Neural crest cell (in vitro differentiated cells): ENCODE data around the gene HACD2. TPM values are rescaled to one million over a fixed set of nuclear protein-coding genes. Genes with fewer than 3 reads are reported as not detected.
A peak's percentile ranks its signal among the peaks of the same experiment; 100 is the strongest.

ENCODE experiments used
- DNase-seq: peaks from one replicate; pipeline ENCODE4 v3.0.0; 2021; ENCODE audit warnings: low read depth, mixed read lengths, low spot score
- H3K27ac Mint-ChIP-seq: one replicate; pipeline ENCODE4 v1.8.0; 2021; ENCODE audit warnings: mild to moderate bottlenecking, mixed read lengths; ENCODE audit not compliant: unreplicated experiment
- H3K27me3 Mint-ChIP-seq: 2 replicates; pipeline ENCODE4 v1.8.0; 2021; ENCODE audit warnings: low read depth, mild to moderate bottlenecking, mixed read lengths
- H3K36me3 Mint-ChIP-seq: 2 replicates; pipeline ENCODE4 v1.8.0; 2021; ENCODE audit warnings: low read depth, mild to moderate bottlenecking, mixed read lengths
- H3K4me1 Mint-ChIP-seq: 2 replicates; pipeline ENCODE4 v1.8.0; 2021; ENCODE audit warnings: mixed read lengths
- H3K4me3 Mint-ChIP-seq: one replicate; pipeline ENCODE4 v1.8.0; 2021; ENCODE audit warnings: mild to moderate bottlenecking, mixed read lengths
- H3K9me3 Mint-ChIP-seq: 2 replicates; pipeline ENCODE4 v1.8.0; 2021; ENCODE audit warnings: mixed read lengths
- long read RNA-seq: library from polyadenylated mRNA; unstranded; transcript quantifications from one replicate; pipeline ENCODE4 v2.0.0, GENCODE V29; 2020
- total RNA-seq: library from RNA; stranded (reverse); gene quantifications from 2 replicates; pipeline ENCODE4 v1.2.1, GENCODE V29; 2021
- TF ChIP-seq, protein P1 (sequence below): fragments of 200-600 bp; sonication (generic); conservative IDR thresholded peaks from 2 replicates; pipeline ENCODE4 v1.5.0; 2021; ENCODE audit warnings: antibody characterized with exemption, mild to moderate bottlenecking

The HACD2 gene, protein sequence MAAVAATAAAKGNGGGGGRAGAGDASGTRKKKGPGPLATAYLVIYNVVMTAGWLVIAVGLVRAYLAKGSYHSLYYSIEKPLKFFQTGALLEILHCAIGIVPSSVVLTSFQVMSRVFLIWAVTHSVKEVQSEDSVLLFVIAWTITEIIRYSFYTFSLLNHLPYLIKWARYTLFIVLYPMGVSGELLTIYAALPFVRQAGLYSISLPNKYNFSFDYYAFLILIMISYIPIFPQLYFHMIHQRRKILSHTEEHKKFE
- 26.4 and 26.5 TPM in 2 replicates for total RNA-seq
- long read RNA-seq, partial matches to known transcripts = 1 of 4 reads
- long read RNA-seq, other reads (novel, unspliced or antisense) = 3 of 4 reads

DNA sequence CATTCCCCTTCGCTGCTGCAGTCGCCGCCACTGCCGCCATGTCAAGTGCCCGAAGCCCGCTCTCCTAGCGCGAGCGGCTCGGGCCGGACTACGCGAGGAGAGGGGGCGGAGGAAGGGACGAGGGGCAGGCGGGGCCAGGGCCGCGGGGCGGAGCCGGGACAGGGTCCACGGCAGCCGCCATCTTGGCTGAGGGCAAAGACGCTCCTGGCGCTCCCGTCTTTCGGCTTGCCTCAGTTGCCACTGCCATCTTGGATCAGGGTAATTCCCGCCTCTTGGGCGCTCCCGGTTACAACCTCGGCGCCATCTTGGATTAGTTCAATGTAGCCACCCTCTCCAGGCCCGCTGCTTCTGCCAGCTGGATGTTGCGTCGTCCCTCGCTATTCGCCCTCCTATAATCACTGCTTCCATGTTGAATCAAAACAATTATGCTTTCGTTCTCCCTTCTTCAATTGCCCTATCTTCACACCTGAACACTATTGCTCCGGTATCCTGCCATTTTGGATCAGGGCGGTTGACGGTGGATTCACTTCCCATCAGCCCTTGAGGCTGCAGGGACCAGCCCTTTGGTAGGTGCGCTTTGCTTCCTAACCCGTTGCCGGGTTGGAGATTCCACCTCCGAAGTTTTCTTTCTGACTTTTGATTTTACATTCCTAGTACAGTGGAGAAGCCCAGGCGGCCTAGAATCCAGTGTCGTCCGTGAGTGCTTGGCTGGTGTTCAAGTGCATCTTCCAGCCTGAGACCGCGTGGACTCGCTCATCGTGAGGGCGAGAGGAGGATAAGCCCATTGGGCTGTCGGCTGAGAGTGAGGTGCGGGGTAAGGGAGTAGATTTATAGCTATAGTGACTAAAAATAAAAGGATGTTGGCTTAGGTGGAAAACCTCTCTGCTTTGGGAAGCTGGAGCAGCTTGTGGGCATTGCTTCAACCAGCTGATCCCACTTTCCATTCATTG lies at the start of gene HACD2:
HACD2 (minus strand) TSS at position 66 of the 950 bp plus-strand sequence; CDS start at position 40, 26 bp downstream.
- Mint-ChIP-seq H3K36me3 (peaks cover 20% of the 10 kb centered on the region), H3K9me3 (no peaks in the 10 kb centered on the region), H3K4me1 (peaks cover 14% of the 10 kb centered on the region)

DNA sequence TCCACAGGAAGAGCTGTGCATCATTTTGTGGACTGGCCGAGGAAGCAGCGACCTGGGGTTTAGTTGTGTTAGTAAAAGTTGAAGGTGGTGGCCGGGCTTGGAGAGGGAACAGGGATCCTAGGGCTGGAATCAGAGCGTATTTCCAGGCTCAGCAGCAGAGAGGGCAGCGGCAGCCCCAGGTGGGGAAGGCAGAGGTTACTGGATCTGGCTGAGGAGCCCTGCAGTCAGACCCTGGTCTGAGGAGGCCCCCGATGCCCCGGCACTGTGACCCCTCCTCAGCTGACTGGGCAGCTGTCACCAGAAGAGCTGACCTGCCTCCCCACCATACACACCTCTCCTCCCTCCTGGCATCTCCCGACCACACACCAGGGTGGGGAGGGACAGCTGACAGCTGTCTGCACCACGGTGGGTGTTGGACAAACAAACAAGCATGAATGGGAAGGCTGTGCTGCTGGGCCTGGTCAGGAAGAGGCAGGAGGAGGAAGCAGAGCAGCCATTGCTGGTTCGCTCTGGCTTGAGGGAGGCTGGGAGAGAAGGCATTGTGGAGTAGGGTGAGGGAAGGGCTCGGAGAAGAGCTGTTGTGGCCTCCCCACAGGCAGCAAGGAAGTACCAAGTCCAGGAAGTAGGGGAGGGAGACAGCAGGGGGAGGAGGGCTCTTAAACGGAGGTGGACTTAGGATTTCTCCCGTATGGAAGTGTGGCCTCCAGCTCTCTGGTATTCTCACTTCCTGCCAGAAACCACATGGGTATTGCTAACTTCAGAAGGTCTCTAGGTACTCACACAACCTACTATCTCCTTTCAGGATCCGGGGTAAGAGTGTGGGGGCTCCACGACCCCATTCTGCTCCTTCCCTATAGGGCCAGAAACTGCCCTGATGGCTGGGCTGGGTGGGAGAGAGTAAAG lies 49.5 kb upstream of the HACD2 start:
- Mint-ChIP-seq H3K4me3 (no peak overlapping the region), H3K4me1 (peaks cover 59% of the 10 kb centered on the region), H3K36me3 (peaks cover 6% of the 10 kb centered on the region), H3K9me3 (no peaks in the 10 kb centered on the region), H3K27me3 (no peaks in the 10 kb centered on the region), H3K27ac (peak overlapping the region; percentile 85)
- DNase-seq = no peak
- TF ChIP-seq, protein P1, sequence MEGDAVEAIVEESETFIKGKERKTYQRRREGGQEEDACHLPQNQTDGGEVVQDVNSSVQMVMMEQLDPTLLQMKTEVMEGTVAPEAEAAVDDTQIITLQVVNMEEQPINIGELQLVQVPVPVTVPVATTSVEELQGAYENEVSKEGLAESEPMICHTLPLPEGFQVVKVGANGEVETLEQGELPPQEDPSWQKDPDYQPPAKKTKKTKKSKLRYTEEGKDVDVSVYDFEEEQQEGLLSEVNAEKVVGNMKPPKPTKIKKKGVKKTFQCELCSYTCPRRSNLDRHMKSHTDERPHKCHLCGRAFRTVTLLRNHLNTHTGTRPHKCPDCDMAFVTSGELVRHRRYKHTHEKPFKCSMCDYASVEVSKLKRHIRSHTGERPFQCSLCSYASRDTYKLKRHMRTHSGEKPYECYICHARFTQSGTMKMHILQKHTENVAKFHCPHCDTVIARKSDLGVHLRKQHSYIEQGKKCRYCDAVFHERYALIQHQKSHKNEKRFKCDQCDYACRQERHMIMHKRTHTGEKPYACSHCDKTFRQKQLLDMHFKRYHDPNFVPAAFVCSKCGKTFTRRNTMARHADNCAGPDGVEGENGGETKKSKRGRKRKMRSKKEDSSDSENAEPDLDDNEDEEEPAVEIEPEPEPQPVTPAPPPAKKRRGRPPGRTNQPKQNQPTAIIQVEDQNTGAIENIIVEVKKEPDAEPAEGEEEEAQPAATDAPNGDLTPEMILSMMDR = no peak

More for the DNA sequence above, at the start of gene HACD2:
- no peak within 1 kb of the TSS for H3K27ac Mint-ChIP-seq
- DNase-seq = peak; percentile 96
- H3K27me3 Mint-ChIP-seq = no peaks in the 10 kb centered on the region
- TF ChIP-seq, protein P1 = no peak
- H3K4me3 Mint-ChIP-seq = peak within 1 kb of the TSS; percentile 96

DNA sequence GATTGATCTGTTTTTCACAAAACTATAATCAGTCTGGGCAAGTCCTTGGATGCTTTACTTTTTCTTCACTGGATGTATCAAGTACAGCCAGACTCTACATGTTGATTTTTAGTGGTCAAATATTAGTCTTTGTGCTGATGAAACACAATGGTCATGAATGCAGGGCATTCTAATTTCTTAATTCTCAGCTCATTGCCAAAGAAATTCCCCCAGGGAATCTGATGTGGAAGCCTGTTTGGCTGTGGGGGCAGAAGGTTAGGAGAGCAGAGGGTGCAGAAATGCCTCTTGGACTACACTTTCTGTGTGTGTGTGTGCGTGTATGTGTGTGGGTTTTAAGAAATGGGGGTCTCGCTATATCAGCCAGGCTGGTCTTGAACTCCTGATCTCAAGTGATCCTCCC lies 48.7 kb upstream of the HACD2 start:
- Mint-ChIP-seq H3K27ac (no peak overlapping the region), H3K4me1 (peaks cover 51% of the 10 kb centered on the region), H3K4me3 (no peak overlapping the region), H3K36me3 (peaks cover 6% of the 10 kb centered on the region), H3K9me3 (no peaks in the 10 kb centered on the region), H3K27me3 (no peaks in the 10 kb centered on the region)
- no peak for DNase-seq
- TF ChIP-seq, protein P1 = no peak

DNA sequence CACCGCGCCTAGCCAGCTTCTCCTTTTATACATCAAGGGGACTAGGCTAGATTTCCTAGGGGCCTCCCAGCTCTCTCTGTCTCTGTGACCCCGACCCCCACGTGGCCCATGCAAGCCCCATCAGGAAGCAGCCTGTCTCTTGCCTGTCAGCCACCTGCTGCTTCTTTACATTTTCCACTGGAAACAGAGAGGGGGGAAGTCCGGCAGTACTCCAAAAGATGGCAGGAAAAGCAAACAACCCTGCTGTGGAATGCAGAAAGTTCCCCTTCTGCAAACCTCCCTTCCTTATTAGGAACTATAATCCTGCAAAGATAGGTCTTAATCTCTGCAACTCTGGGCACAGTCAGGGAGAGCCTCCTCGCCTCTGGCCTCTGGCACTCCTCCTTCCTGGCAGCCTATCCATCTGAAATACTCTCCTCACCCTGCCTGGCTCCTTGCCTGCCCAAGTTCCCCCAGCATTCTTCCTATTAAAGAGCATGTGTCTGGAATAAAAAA lies 47.4 kb upstream of the HACD2 start:
- Mint-ChIP-seq H3K27me3 (no peaks in the 10 kb centered on the region), H3K36me3 (peaks cover 6% of the 10 kb centered on the region), H3K4me3 (peak overlapping the region; percentile 36), H3K27ac (peak overlapping the region; percentile 88), H3K4me1 (peaks cover 48% of the 10 kb centered on the region), H3K9me3 (no peaks in the 10 kb centered on the region)
- DNase-seq = no peak
- TF ChIP-seq, protein P1 = no peak

DNA sequence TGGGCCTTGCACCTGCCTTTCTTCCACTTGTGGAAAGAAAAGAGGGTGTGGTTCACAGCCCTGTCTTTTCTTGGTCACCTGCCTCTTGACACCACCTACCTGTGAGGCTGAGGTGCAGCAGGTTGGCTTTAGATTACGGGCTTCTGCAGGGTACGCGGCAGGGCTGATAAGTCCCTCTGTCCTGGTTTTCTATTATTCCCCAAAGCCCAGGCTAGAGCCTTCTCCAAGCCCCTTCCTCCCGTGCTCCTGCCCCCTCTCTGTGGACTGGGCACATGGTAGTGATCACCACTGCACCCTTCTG lies 44.8 kb upstream of the HACD2 start:
- DNase-seq = no peak
- Mint-ChIP-seq H3K27me3 (no peaks in the 10 kb centered on the region), H3K4me3 (no peak overlapping the region), H3K27ac (no peak overlapping the region), H3K9me3 (no peaks in the 10 kb centered on the region), H3K4me1 (peaks cover 23% of the 10 kb centered on the region), H3K36me3 (peaks cover 9% of the 10 kb centered on the region)
- TF ChIP-seq, protein P1 = peak; percentile 20
